ENCODE data around the gene MUC6.

Gene MUC6

GRCh38 chr11:1071571-1072115 lies 35.1 kb upstream of the MUC6 start:
- ATAC-seq, result no peak

DNA sequence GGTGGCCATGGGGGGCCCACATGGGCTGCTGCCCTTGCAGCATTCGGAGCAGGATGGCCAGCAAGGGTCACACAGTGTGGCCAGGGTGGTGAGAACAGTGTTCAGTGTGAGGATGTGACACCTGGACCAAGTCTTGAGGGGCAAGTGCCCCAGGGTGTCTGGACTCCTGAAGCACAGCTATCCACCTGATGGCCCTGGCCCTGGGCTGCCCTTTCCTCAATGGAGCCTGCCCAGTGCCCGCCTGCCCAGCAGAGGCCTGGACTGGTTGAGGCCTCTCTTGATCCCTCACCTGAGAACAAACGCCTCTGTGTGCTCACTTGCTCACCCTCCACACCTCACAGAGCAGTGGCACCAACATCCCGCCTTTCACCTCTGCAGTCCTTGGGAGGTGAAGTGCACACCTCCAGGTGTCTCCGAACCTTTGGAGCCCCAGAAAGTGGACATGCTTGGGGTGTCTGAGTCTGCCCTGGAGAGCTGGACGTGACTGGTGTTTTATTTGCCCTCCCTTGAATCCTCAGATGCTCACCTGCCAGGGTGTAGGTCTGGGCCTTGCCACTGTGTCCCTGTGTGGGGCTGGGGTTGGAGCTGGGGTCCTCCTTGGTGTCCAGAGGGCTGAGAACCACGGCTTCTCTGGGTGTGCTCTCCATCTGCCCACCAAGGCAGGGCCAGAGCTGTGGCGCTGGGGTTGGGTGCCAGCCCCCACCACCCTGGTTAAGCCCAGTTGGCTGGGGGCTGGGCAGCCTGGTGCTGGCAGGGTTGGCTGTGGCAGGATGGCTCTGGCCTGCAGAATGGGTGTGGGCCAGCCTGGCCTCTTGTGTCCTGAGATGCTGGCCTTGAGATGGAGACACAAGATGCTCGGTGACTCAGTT lies 34.3 kb upstream of the MUC6 start:
- no peak for ATAC-seq

GRCh38 chr11:1069740-1070139 lies 33.2 kb upstream of the MUC6 start:
- ATAC-seq, result no peak

DNA sequence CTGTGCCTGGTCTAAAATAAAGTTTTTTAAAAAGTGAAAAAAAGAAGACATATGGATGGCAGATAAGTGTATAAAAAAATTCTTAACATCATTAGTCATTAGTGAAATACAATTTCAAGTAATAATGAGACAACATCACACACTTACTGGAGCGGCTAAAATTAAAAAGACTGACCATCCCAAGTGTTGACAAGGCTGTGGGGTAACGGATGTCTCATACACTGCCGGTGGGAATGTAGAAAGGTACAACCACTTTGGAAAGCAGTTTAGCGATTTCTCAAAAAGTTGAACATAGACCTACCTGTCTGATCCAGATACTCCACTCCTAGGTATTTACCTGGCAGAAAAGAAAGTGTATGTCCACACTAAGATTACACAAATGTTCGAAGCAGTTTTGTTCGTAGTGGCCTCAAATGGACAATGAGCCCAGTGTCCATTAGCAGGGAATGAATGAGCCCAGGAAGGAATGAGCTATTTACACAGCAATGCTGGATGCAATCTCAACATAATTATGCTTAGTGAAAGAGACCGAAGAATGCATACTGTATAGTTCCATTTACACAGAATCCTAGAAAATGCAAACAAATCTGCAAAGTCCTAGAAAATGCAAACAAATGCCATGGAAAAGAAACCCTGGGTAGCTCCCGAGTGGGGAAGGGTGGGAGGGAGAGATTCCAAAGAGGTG lies 31.4 kb upstream of the MUC6 start:
- ATAC-seq, result no peak

GRCh38 chr11:1064167-1064566 lies 27.6 kb upstream of the MUC6 start:
- ATAC-seq, result no peak

GRCh38 chr11:1062075-1062820 lies 25.7 kb upstream of the MUC6 start:
- no peak for ATAC-seq

DNA sequence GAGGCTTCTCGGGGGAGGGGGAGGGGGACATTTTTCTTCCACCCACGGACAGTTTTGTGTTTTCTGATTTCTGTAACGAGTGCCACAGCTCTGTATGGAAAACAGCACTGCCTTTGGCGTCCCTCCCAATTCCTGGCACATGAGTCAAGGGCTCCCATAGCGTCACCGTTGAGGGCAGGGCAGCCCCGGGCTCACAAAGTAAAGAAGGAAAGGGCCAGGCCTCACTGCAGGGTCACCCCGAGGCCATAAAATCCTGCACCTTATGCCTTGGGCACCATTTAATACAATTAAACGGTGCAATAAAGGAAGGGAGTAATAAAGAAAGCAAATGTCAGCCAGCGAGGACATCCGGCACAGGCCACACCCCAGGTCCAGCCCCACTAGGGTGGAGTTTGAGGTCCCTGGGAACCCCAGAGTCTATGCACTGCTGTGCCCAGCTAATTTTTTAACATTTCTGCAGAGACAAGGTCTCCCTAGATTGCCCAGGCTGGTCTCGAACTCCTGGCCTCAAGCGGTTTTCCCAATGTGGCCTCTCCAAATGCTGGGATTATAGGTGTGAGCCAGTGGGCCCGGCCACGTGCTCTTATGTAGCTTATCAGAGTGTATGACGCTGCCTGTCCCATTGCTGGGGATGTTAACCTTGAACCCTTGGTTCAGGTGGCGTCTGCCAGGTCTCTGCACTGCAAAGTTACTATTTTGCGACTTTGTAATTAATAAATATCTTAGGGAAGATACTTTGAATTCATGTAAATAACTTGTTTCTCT lies 24.5 kb upstream of the MUC6 start:
- ATAC-seq, result no peak

- no peak for ATAC-seq
Measured at GRCh38 chr11:1060410-1060809, 23.9 kb upstream of the MUC6 start.

GRCh38 chr11:1059759-1060158 lies 23.2 kb upstream of the MUC6 start:
- ATAC-seq, result no peak

GRCh38 chr11:1057806-1058205 lies 21.3 kb upstream of the MUC6 start:
- ATAC-seq, result no peak

- no peak for ATAC-seq
Measured at GRCh38 chr11:1055990-1056771, 19.7 kb upstream of the MUC6 start.

- no peak for ATAC-seq
Measured at GRCh38 chr11:1055109-1055703, 18.7 kb upstream of the MUC6 start.

DNA sequence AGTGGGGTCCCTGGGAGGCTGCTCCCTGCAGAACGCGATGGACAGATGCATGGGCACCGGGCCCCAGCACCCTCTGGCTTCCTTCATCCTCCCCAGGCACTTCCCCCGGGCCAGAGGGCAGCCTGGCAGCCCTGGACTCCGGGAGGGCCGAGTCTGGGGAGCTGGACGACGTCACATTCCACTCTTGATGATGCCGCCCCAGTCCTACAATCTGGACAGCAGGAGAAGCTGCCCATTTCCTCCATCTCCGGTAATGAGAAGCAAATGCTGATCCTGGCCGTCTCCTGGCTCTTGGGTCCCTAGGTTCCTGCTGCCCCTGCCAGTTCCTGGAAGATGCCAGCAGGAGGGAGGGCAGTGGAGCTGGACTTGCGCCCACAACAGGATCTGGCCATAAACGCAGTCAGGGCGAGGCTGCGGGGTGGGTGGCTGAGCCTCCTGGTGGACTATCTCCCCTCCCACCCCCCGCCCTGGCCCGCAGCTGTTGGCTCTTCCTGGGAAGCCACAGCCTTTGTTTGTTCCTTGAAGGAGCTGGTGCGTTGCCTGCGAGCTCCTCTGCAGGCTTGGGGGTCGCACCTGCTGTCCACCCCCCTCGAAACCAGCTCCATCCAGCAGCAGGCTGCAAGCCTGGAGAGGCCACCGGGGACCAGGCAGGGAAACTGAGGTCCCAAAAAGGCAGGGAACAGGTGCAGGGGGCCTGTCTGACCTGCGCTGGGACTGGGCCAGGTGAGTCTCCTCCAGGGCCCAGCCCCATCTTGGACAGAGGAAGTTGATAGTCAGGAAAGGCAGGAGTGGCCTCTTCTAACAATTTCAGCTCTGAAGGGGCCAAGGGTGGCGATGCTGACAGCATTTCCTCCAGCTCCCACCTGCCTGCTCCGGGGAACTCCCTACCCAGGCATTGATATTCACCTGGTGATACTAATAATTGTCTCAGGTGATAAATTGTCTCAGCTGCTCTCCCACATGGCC lies 17.9 kb upstream of the MUC6 start:
- ATAC-seq, result no peak

GRCh38 chr11:1053121-1053901 lies 16.8 kb upstream of the MUC6 start:
- no peak for ATAC-seq

DNA sequence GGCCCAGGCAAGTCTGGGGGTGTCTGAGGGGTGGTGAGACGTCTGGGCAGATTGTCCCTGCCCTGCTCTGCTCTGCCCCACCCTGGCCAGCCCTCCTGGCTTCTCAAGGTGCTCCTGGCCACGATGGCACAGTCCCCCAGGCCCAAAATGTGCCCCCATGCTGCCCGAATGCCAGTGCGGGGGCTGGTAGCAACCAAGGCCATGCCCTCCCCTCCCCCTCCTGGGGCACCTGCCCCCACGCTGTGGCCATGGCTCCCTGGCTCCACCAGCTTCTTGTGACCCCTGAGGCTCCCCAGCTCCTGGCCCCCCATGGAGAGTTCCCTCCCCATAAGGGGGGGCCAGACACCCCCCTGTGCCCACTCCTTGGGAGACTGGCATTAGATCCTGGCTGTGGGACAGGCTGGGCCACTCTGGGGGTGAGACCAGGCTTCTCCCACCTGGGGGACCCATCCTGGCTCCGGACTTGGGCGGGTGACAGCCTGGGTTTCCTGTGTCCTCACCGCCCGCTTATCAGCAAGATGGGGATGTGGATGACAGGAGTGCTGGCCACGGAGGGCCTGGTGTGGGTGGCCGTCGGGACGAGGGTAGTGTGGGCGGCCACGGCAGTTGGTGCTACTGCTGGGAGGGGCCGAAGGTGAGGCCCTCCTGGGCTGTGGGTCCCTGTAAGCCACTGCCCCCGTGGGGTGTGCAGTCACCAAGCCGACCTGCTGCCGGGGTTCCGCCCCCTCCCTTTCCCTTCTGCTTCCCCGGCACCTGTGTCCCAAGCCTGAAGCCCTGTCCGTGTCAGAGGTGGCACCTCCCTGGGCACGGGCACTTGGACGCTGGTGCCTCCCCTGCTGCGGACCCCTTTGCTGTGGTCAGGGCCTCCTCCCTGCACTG lies 15.9 kb upstream of the MUC6 start:
- ATAC-seq, result no peak

- no peak for ATAC-seq
Measured at GRCh38 chr11:1051356-1052132, 15.0 kb upstream of the MUC6 start.

Data from activated CD4-positive, CD25-positive, alpha-beta regulatory T cell treated with anti-CD3 and anti-CD28 coated beads, Interleukin-2, amount 50 U/mL, for 24 hours (primary cell).